Thyroid gland (tissue), 4 donors: ENCODE results near the gene SULT1B1. TPM values are rescaled to one million over a fixed set of nuclear protein-coding genes. Genes with fewer than 3 reads are reported as not detected.
"Not testable (repeated sequence)": the region's sequence is repeated elsewhere in the genome, so short reads cannot be mapped to it uniquely, and the experiment has no call there.

ENCODE experiments used
- DNase-seq, 2 donors: peaks; one replicate each; pipeline ENCODE4 v3.0.0-alpha.2; 2019
- H3K27ac ChIP-seq, 3 donors: fragments of 200-600 bp; sonication (generic); 1 replicate in 2 of 3; 2 replicates in 1 of 3; pipeline ENCODE4 v1.5.1; 2016 to 2019; ENCODE audit warnings: mild to moderate bottlenecking in 1 of 3, moderate library complexity in 1 of 3
- H3K27me3 ChIP-seq: fragments of 200-600 bp; sonication (generic); one replicate; pipeline ENCODE4 v1.5.1; 2019
- H3K36me3 ChIP-seq, 2 donors: fragments of 200-600 bp; sonication (generic); one replicate each; pipeline ENCODE4 v1.5.1; 2016 to 2019
- H3K4me1 ChIP-seq, 2 donors: fragments of 200-600 bp; sonication (generic); one replicate each; pipeline ENCODE4 v1.5.1; 2017 to 2019
- H3K4me3 ChIP-seq, 3 donors: fragments of 200-600 bp; sonication (generic); replicated peaks in 1 of 3; 1 replicate in 2 of 3; 2 replicates in 1 of 3; pipeline ENCODE4 v1.5.1; 2016; ENCODE audit warnings: mild to moderate bottlenecking in 1 of 3
- H3K9me3 ChIP-seq: fragments of 200-600 bp; sonication (generic); one replicate; pipeline ENCODE4 v1.5.1; 2017
- CTCF ChIP-seq, 6 experiments: fragments of 200-600 bp in 3 of 6; fragments of 450-650 bp in 3 of 6; sonication (generic) in 3 of 6; IDR thresholded peaks; one replicate each; pipeline ENCODE4 v1.5.1; 2016 to 2019; ENCODE audit warnings: antibody characterized with exemption in 6 of 6, mild to moderate bottlenecking in 2 of 6, inconsistent platforms in 1 of 6, moderate library complexity in 1 of 6
- POLR2A ChIP-seq, 2 donors: fragments of 450-650 bp; IDR thresholded peaks; one replicate each; pipeline ENCODE4 v1.6.1; 2017; ENCODE audit warnings: antibody characterized with exemption in 2 of 2, mild to moderate bottlenecking in 2 of 2, moderate library complexity in 1 of 2
- WGBS, 2 donors: methylation state at CpG; one replicate each; pipeline ENCODE4 v1.1.5; 2017; 5-methylcytosine and 5-hydroxymethylcytosine counted together
- intact Hi-C: fragments of 100-400 bp; cut with DNase I; formaldehyde crosslinking; loops from one replicate; pipeline ENCODE4 v1.15.1; 2023
- total RNA-seq, 4 donors: library from RNA; depleted of rRNA; stranded (reverse); fragments of >200 nt; gene quantifications; one replicate each; pipeline ENCODE4 v1.2.3, GENCODE V29; 2016

SULT1B1 gene
- total RNA-seq, 4 donors from 2014 or later = 0.33 to 0.83 (median 0.51) TPM

GRCh38 chr4:69780141-69780540 lies 19.7 kb upstream of the SULT1B1 start:
- no peak for TF ChIP-seq POLR2A (IDR thresholded peaks at IDR 0.05)
- intact Hi-C loops = no loop called here

GRCh38 chr4:69776696-69777095 lies 16.3 kb upstream of the SULT1B1 start:
- 88 to 89% methylated on average over 3 of the region's 3 CpGs for WGBS, 2 donors
- Histone ChIP-seq H3K27ac (no peak overlapping the region), H3K27me3 (no peaks in the 10 kb centered on the region), H3K4me3 (no peak overlapping the region), H3K36me3 (no peaks in the 10 kb centered on the region), H3K4me1 (no peaks in the 10 kb centered on the region), H3K9me3 (no peaks in the 10 kb centered on the region)
- TF ChIP-seq CTCF (IDR thresholded peaks at IDR 0.05) (no peak), POLR2A (IDR thresholded peaks at IDR 0.05) (no peak)
- intact Hi-C loops = no loop called here
- DNase-seq = no peak

More at GRCh38 chr4:69780141-69780540, 19.7 kb upstream of the SULT1B1 start:
- Histone ChIP-seq H3K4me3 (no peak overlapping the region), H3K27ac (no peak overlapping the region), H3K9me3 (no peaks in the 10 kb centered on the region), H3K27me3 (no peaks in the 10 kb centered on the region), H3K36me3 (no peaks in the 10 kb centered on the region), H3K4me1 (no peaks in the 10 kb centered on the region)
- 90 to 94% methylated on average over 1 of the region's 1 CpG for WGBS, 2 donors
- no peak for DNase-seq

- no peak for DNase-seq
- Histone ChIP-seq H3K27ac (no peak overlapping the region), H3K4me3 (no peak overlapping the region), H3K36me3 (no peaks in the 10 kb centered on the region), H3K27me3 (no peaks in the 10 kb centered on the region), H3K4me1 (no peaks in the 10 kb centered on the region), H3K9me3 (no peaks in the 10 kb centered on the region)
- TF ChIP-seq POLR2A (IDR thresholded peaks at IDR 0.05) (no peak), CTCF (IDR thresholded peaks at IDR 0.05) (no peak)
- intact Hi-C loops = no loop called here
- 91 to 92% methylated on average over 2 of the region's 2 CpGs for WGBS, 2 donors
Observed at GRCh38 chr4:69775321-69775867, 15.0 kb upstream of the SULT1B1 start.

GRCh38 chr4:69773484-69773883 lies 13.1 kb upstream of the SULT1B1 start:
- TF ChIP-seq CTCF (IDR thresholded peaks at IDR 0.05) (no peak), POLR2A (IDR thresholded peaks at IDR 0.05) (no peak)
- no peak overlapping the region for H3K27ac ChIP-seq

GRCh38 chr4:69768554-69768953 lies 8.1 kb upstream of the SULT1B1 start:
- H3K27ac ChIP-seq, H3K36me3 ChIP-seq, H3K4me1 ChIP-seq, intact Hi-C loops, H3K9me3 ChIP-seq, DNase-seq, H3K4me3 ChIP-seq, H3K27me3 ChIP-seq: not testable (repeated sequence)
- WGBS, 2 donors = 45 to 52% methylated on average over 3 of the region's 3 CpGs

More at GRCh38 chr4:69773484-69773883, 13.1 kb upstream of the SULT1B1 start:
- no peaks in the 10 kb centered on the region for H3K36me3 ChIP-seq
- H3K9me3 ChIP-seq = no peaks in the 10 kb centered on the region
- WGBS, 2 donors = 65 to 90% methylated on average over 3 of the region's 3 CpGs
- no peak overlapping the region for H3K4me3 ChIP-seq
- intact Hi-C loops = no loop called here
- no peaks in the 10 kb centered on the region for H3K27me3 ChIP-seq
- no peaks in the 10 kb centered on the region for H3K4me1 ChIP-seq
- no peak for DNase-seq

GRCh38 chr4:69765751-69766150 lies 5.3 kb upstream of the SULT1B1 start:
- intact Hi-C loops = no loop called here
- H3K4me1 ChIP-seq = no peaks in the 10 kb centered on the region
- no peaks in the 10 kb centered on the region for H3K9me3 ChIP-seq
- no peak overlapping the region for H3K4me3 ChIP-seq
- TF ChIP-seq POLR2A (IDR thresholded peaks at IDR 0.05) (no peak), CTCF (IDR thresholded peaks at IDR 0.05) (no peak)
- no peaks in the 10 kb centered on the region for H3K27me3 ChIP-seq
- no peak overlapping the region for H3K27ac ChIP-seq
- DNase-seq = no peak
- WGBS, 2 donors = 89 to 90% methylated on average over 1 of the region's 1 CpG
- no peaks in the 10 kb centered on the region for H3K36me3 ChIP-seq
